Measurements from ENCODE around the gene TXNRD3.
"Not testable (repeated sequence)": the region's sequence is repeated elsewhere in the genome, so short reads cannot be mapped to it uniquely, and the experiment has no call there.

GRCh38 chr3:126595479-126595878 is 59.4 kb downstream of the TXNRD3 start:
- TF ChIP-seq EHMT2 (IDR thresholded peaks at IDR 0.05; ENCODE audit: low read depth); CTCF (IDR thresholded peaks at IDR 0.05); MAFK (IDR thresholded peaks at IDR 0.05; ENCODE audit: partially characterized antibody); CHD2 (IDR thresholded peaks at IDR 0.05; ENCODE audit: low read length, partially characterized antibody); JUNB (IDR thresholded peaks at IDR 0.05); RAD21 (conservative IDR thresholded peaks at IDR 0.05 in 1 of 2, IDR thresholded peaks at IDR 0.05 in 1 of 2); HMGXB4 (CRISPR knock-in tag; IDR thresholded peaks at IDR 0.05; ENCODE audit: borderline replicate concordance); FOSL2 (IDR thresholded peaks at IDR 0.05); FOSL2 (CRISPR knock-in tag; IDR thresholded peaks at IDR 0.05); MAZ (IDR thresholded peaks at IDR 0.05; ENCODE audit: borderline replicate concordance, low read depth, low read length): not testable (repeated sequence)
- TF ChIP-seq, protein P1, sequence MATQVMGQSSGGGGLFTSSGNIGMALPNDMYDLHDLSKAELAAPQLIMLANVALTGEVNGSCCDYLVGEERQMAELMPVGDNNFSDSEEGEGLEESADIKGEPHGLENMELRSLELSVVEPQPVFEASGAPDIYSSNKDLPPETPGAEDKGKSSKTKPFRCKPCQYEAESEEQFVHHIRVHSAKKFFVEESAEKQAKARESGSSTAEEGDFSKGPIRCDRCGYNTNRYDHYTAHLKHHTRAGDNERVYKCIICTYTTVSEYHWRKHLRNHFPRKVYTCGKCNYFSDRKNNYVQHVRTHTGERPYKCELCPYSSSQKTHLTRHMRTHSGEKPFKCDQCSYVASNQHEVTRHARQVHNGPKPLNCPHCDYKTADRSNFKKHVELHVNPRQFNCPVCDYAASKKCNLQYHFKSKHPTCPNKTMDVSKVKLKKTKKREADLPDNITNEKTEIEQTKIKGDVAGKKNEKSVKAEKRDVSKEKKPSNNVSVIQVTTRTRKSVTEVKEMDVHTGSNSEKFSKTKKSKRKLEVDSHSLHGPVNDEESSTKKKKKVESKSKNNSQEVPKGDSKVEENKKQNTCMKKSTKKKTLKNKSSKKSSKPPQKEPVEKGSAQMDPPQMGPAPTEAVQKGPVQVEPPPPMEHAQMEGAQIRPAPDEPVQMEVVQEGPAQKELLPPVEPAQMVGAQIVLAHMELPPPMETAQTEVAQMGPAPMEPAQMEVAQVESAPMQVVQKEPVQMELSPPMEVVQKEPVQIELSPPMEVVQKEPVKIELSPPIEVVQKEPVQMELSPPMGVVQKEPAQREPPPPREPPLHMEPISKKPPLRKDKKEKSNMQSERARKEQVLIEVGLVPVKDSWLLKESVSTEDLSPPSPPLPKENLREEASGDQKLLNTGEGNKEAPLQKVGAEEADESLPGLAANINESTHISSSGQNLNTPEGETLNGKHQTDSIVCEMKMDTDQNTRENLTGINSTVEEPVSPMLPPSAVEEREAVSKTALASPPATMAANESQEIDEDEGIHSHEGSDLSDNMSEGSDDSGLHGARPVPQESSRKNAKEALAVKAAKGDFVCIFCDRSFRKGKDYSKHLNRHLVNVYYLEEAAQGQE (IDR thresholded peaks at IDR 0.05), result not testable (repeated sequence)
